ENCODE results near the gene NSD2.

The NSD2 gene

GRCh38 chr4:1975880-1976279 lies 104.7 kb downstream of the NSD2 start:
- Histone ChIP-seq H3K9me3 (ENCODE audit: control insufficient read depth, low read length) (no peaks in the 10 kb centered on the region), H3K4me2 (ENCODE audit: low read length) (no peak overlapping the region), H3K4me3 (ENCODE audit: low read depth, low read length) (no peak overlapping the region), H3K36me3 (ENCODE audit: control insufficient read depth, insufficient read depth, low read length) (no peaks in the 10 kb centered on the region), H3K79me2 (no peaks in the 10 kb centered on the region), H3K4me1 (no peaks in the 10 kb centered on the region), H3K27ac (no peak overlapping the region), H3K27me3 (ENCODE audit: control insufficient read depth, insufficient read depth, low read length) (no peaks in the 10 kb centered on the region), H3K9ac (no peak overlapping the region), H2AFZ (no peak overlapping the region)
- TF ChIP-seq, protein P1, sequence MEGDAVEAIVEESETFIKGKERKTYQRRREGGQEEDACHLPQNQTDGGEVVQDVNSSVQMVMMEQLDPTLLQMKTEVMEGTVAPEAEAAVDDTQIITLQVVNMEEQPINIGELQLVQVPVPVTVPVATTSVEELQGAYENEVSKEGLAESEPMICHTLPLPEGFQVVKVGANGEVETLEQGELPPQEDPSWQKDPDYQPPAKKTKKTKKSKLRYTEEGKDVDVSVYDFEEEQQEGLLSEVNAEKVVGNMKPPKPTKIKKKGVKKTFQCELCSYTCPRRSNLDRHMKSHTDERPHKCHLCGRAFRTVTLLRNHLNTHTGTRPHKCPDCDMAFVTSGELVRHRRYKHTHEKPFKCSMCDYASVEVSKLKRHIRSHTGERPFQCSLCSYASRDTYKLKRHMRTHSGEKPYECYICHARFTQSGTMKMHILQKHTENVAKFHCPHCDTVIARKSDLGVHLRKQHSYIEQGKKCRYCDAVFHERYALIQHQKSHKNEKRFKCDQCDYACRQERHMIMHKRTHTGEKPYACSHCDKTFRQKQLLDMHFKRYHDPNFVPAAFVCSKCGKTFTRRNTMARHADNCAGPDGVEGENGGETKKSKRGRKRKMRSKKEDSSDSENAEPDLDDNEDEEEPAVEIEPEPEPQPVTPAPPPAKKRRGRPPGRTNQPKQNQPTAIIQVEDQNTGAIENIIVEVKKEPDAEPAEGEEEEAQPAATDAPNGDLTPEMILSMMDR (IDR thresholded peaks at IDR 0.05), result no peak

DNA sequence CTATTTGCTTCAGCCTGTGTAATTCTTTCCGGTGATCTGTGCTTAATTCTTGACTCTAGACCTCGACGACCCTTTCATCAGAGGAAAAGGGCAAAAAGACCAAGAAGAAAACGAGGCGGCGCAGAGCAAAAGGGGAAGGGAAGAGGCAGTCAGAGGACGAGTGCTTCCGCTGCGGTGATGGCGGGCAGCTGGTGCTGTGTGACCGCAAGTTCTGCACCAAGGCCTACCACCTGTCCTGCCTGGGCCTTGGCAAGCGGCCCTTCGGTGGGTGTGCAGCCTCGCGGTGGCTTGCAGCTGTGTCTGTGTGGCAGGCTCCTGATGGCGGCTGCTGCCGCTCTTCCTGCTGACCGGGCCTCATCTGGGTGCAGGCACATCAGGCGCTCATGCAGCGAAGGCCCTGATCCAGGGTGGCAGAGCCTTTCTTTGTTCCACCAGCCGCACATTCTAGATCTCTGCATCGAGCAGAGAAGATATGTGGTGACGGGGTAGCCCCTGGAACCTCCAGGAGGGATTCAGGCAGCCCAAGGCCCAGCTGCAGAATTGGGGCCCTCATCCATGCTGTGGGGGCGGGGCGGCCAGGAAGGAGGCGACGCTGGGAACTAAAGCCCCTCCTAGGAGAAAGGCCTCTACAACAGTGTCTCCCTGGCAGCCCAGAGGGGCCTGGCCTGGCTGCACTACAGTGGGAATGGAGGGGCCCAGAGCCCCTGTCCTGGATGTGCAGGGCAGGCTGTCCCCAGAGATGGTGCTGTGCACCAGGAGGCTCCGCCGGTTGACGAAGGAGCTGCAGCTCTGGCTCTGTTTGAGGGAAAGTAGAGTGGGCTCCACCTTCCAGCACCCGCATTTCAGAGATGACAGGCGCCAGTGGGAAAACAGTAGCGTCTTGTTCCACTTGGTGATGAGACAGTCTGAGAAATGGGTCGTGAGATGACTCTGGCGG lies 105.5 kb downstream of the NSD2 start:
- Histone ChIP-seq H3K9ac (no peak overlapping the region), H3K36me3 (ENCODE audit: control insufficient read depth, insufficient read depth, low read length) (no peaks in the 10 kb centered on the region), H3K4me1 (no peaks in the 10 kb centered on the region), H3K4me3 (ENCODE audit: low read depth, low read length) (no peak overlapping the region), H3K79me2 (no peaks in the 10 kb centered on the region), H3K4me2 (ENCODE audit: low read length) (no peak overlapping the region), H3K9me3 (ENCODE audit: control insufficient read depth, low read length) (no peaks in the 10 kb centered on the region), H3K27ac (no peak overlapping the region), H2AFZ (no peak overlapping the region), H3K27me3 (ENCODE audit: control insufficient read depth, insufficient read depth, low read length) (no peaks in the 10 kb centered on the region)
- TF ChIP-seq, protein P1 (IDR thresholded peaks at IDR 0.05), result no peak

- H3K4me2 ChIP-seq (ENCODE audit: low read length), result no peak overlapping the region
- no peaks in the 10 kb centered on the region for H3K9me3 ChIP-seq (ENCODE audit: control insufficient read depth, low read length)
- H3K4me1 ChIP-seq, result no peaks in the 10 kb centered on the region
- no peak overlapping the region for H2AFZ ChIP-seq
- H3K9ac ChIP-seq, result no peak overlapping the region
- no peaks in the 10 kb centered on the region for H3K36me3 ChIP-seq (ENCODE audit: control insufficient read depth, insufficient read depth, low read length)
- no peaks in the 10 kb centered on the region for H3K79me2 ChIP-seq
- TF ChIP-seq, protein P1 (IDR thresholded peaks at IDR 0.05), result no peak
- H3K27me3 ChIP-seq (ENCODE audit: control insufficient read depth, insufficient read depth, low read length), result no peaks in the 10 kb centered on the region
- no peak overlapping the region for H3K27ac ChIP-seq
- H3K4me3 ChIP-seq (ENCODE audit: low read depth, low read length), result no peak overlapping the region
Observed at GRCh38 chr4:1978226-1978625, 107.0 kb downstream of the NSD2 start.

- Histone ChIP-seq H3K4me3 (ENCODE audit: low read depth, low read length) (no peak overlapping the region), H3K27ac (no peak overlapping the region), H3K36me3 (ENCODE audit: control insufficient read depth, insufficient read depth, low read length) (no peaks in the 10 kb centered on the region), H3K9me3 (ENCODE audit: control insufficient read depth, low read length) (no peaks in the 10 kb centered on the region), H3K4me1 (no peaks in the 10 kb centered on the region), H3K79me2 (no peaks in the 10 kb centered on the region), H2AFZ (no peak overlapping the region), H3K9ac (no peak overlapping the region), H3K27me3 (ENCODE audit: control insufficient read depth, insufficient read depth, low read length) (no peaks in the 10 kb centered on the region), H3K4me2 (ENCODE audit: low read length) (no peak overlapping the region)
- TF ChIP-seq, protein P1 (IDR thresholded peaks at IDR 0.05), result no peak
Observed at GRCh38 chr4:1978741-1979476, 107.7 kb downstream of the NSD2 start.

Data from parathyroid adenoma (tissue), 2 donors.